ENCODE measurements around the gene RAB9A.
"Not testable (repeated sequence)": the region's sequence is repeated elsewhere in the genome, so short reads cannot be mapped to it uniquely, and the experiment has no call there.

Gene RAB9A, protein sequence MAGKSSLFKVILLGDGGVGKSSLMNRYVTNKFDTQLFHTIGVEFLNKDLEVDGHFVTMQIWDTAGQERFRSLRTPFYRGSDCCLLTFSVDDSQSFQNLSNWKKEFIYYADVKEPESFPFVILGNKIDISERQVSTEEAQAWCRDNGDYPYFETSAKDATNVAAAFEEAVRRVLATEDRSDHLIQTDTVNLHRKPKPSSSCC

DNA sequence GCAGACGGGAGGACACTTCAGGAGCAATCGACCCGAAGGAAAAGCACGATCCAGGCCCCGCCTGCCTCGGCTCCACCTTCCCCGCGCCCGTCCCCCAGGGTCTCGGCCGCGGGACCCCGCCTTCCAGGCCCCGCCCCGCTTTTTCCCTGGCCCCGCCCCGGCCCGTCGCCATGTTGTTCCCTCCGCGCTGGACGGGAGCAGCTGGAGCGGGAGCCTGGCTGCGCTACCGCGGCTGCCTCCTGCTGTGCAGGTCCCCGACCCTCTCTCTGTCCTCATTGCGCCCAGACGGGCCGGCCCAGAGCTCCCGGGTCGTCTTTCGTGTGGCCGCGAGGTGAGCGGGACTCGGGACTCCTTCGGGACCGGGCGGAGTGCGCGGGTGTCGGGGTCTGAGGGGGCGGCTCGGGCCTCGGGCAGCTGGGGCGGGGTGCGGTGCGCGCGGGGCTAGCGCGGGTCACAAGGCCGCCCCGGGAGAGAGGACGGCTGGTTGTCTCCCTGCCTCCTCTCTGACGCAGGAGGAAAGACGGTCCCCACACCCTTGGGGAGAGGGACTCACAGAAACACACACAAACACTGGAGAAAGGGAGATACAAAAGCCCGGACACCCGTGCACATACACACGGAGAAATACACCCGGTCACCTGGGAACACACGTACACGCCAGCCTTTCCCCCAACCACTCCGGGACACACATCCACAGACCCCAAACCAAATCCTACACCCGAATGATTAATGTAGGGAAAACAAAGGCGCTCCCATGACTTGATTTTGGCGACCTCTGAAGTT, at the start of gene RAB9A:
Gene RAB9A (plus strand): TSS at position 171 of the 783 bp plus-strand sequence. CDS start 19,619 bp downstream, outside the sequence.
- no peak for DNase-seq (ENCODE audit: low read depth)

DNA sequence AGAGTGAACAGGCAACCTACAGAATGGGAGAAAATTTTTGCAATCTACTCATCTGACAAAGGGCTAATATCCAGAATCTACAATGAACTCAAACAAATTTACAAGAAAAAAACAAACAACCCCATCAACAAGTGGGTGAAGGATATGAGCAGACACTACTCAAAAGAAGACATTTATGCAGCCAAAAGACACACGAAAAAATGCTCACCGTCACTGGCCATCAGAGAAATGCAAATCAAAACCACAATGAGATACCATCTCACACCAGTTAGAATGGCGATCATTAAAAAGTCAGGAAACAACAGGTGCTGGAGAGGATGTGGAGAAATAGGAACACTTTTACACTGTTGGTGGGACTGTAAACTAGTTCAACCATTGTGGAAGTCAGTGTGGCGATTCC, 47.2 kb upstream of the RAB9A start:
- not testable (repeated sequence) for DNase-seq (ENCODE audit: low read depth)

DNA sequence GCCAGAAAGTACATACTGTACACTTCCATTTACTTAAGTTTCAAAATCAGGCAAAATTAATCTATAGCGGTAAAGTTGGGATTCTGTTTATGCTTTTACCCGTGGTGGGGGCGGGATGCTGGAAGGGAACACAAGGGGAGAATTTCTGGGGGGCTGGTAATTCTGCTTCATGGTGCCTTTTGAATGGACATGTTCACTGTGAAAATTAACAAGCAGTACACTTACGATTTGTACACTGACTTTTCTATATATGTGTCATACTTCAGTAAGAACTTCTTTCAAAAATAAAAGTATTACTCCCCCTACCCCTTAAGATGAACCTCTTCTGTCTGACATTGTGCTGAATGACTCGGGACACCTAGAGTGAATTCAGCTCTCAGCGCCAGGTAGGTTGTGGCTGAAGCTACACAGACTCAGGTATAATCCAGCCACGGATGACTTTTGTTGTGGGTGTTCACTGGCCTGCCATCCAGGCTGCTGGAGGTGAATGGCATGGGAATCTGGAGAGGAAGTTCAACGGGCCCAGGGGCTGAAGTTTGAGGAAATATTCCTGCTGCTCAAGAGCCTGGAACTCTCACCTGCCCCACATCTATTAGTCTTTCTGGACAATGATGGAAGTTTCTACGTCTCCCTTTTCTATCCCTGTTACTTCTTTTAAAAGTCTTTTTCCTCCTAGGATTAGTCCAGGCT, 43.3 kb upstream of the RAB9A start:
- DNase-seq (ENCODE audit: low read depth): no peak

DNA sequence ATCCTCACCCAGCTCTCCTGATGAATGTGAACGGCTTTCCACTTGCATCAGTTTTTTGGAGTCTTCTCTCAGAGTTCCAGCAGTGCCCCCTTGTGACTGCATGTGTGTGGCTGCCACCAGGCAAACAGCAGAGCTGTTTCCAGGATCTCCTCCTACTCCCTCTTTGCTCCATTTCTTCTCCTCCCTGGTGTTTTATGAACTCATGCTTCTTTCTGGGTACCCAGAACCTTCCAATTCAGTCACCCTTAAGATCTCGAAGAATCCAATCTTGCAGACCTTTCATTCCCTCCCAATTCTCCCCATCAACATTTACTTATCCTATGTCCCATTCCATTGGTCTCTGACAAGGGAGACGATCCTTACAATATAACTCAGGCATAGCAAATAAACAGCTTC, 42.8 kb upstream of the RAB9A start:
- no peak for DNase-seq (ENCODE audit: low read depth)

DNA sequence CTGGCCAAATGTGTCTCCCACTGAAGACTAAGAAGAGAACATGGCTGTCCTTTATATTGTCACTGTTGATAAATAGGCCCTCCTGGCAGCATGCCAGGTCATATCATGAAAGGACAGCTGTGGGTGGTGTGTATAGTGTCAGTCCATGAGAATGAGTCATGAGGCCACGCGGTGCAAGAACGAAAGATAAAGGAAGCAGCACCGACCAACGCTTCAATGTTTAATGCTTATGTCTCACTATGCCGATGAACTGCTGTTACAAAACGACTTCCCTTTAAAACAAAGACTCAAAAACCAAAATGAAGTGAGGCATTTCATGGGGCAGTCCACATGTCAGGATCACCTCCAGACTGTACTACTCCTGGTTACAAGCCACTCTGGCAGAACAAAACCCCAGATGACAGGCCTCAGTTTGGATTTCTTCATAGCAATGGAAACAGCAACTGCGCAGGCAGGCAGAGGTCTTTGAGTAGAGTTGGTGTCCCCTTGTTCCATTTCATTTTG, 41.2 kb upstream of the RAB9A start:
- no peak for DNase-seq (ENCODE audit: low read depth)

DNA sequence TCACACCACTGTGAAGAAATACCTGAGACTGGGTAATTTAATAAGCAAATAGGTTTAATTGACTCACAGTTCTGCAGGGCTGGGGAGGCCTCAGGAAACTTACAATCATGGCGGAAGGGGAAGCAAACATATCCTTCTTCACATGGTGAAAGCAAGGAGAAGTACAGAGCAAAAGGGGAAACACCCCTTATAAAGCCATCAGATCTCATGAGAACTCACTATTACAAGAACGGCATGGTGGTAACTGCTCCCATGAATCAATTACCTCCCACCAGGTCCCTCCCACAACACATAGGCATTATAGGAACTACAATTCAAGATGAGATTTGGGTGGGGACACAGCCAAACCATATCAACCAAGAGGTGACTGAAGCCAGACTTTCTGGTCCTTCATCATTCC, 40.6 kb upstream of the RAB9A start:
- not testable (repeated sequence) for DNase-seq (ENCODE audit: low read depth)

DNA sequence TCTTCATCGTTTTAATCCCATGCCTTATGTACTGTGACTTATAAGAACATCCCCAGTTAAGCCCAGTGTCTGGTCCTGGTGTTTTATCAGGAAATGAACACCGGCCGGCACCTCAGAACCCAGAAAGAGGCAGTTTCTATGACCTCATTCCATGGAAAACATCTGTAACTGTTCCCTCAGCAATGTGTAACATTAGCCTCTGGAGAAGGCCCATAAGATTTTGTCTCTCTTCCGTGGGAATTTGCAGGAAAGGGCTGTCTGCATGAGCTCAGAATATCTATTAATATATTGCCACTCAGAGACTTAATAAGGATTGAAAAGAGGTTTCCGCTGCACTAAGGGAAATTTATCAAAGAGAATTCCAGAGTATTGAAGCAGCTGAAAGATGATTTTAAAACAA, 39.1 kb upstream of the RAB9A start:
- DNase-seq (ENCODE audit: low read depth): no peak

DNA sequence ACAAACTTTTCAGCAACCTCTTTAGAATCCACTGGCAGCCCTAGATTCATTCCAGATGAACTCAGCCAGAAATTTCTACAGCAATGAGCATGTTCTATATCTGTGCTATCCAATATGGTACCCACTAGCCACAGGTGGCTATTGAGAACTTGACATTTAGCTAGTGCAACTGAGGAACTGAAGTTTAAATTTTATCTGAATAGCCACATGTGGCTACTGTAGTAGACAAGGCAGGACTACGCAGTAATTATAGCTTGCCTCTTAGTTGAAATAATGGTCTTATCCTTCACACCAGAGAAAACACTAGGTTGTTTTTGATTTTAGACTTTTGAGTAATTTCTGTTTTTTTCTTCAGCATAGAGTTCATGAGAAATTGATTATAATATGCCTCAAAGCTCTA, 38.6 kb upstream of the RAB9A start:
- no peak for DNase-seq (ENCODE audit: low read depth)

DNA sequence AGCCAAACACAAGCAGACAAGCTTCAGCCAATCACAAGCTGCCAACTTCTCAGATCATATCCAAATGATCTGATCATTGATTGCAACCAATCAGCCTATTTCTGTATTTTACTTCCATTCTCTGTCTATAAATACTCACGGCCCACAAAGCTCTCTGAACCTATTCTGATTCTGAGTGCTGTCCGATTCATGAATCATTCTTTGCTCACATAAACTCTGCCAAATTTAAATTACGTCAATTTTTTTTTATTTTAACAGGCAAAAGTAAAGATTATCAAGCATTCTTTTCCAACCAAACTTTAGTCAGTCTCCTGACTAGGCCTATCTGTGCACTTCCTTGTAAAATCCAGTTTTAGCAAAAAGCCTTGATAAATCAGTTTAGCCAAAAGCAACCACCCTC, 37.8 kb upstream of the RAB9A start:
- DNase-seq (ENCODE audit: low read depth): no peak

DNA sequence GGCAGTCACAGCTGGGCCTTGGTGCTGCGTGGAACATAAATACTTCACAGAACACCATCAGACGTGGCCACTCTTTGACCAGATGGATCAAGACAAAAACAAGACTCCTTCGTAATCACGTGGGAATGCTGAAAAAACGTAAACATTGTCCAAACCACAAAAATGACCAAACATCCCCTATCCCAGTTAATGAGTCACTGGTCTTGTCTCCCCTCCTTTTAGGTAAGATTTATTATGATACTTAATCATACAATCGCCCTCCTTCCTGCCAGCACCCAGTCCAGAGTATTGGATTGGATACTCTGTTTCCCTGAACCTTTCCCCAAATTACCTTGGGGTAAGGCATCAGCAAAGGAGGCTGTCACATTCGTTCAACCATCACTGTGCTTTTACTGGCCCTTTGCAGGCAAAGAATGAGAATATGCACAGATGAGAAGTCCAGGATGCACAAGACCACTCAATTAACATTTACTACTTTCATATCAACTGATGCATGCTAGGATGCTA, 36.6 kb upstream of the RAB9A start:
- peak; percentile 88 for DNase-seq (ENCODE audit: low read depth)

DNA sequence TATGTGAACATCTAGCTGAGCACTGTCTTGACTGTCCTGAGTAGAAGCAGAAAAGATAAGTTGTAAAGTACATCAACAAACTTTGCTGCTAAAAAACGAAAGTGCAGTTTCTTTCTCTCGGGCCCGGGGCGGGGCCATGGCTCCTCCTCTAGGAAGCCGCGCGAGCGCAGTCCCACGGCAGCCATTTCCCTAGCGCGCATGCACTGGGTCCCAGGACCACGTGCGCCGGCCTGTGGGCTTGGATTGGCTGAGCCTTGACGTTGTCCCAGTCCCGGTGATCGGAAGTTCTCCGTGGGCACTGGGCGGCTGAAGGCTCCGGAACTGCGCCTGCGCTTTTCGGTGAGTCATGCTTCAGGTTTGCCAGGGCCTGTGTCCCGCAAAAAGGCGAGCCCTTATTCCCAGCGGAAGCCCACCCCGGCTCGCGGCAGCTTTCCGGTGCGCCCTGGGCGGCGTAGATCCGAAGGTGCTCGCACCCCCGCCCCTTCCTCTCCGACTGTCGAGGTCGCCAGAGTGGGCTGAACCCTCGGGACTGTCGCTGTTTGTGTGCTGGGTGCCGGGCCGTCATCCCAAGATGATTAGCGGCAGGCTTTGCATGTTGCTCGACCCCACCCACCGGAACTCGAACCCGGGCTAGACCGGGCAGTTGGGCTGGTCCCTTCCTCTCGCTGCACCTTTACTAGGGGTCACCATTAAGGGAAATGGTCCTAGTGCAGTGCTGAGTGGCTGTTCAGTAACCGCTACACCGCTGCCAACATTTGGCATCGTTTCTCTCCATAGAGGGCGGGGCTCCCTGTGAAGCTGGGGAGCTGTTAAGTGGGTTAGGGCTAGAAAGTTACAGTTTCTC, 35.9 kb upstream of the RAB9A start, which contains the start of gene TCEANC:
Gene TCEANC (plus strand): TSS at position 292 of the 844 bp plus-strand sequence. CDS start 9,368 bp downstream, outside the sequence.
- peak; percentile 92 for DNase-seq (ENCODE audit: low read depth)

DNA sequence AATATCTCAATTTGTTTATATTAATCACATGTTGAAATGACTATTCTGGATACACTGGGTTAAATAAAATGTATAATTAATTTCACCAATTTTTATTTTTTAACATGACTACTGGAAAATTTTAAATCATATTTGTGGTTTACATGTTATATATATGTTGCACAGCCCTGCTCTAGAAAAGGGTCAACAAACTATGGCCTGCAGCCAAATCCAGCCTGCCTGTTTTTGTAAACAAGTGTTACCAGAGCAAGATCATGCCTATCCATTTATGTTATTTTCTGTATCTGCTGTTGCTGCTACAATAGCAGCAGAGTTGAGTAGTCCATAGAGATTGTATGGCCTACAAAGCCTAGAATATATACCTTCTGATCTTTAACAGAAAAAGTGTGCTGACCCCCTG, 34.8 kb upstream of the RAB9A start:
- no peak for DNase-seq (ENCODE audit: low read depth)

DNA sequence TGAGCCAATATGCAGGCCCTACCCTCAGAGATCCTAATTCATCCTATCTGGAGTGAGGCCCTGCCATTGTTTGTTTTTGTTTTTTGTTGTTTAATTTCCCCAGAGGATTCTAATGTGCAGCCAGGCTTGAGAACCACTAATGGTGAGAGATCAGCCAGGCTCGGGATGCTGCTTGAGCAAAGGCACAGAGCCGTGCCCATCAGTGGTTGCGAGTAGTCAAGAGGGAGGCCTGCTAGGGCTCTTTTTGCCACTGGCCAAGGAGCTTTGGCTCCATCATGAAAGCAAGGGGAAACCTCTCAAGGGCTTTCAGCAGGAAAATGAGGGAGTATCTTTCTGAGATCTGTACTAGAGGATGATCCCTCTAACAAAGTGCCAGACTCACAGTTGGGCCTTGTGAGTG, 33.3 kb upstream of the RAB9A start:
- no peak for DNase-seq (ENCODE audit: low read depth)

DNA sequence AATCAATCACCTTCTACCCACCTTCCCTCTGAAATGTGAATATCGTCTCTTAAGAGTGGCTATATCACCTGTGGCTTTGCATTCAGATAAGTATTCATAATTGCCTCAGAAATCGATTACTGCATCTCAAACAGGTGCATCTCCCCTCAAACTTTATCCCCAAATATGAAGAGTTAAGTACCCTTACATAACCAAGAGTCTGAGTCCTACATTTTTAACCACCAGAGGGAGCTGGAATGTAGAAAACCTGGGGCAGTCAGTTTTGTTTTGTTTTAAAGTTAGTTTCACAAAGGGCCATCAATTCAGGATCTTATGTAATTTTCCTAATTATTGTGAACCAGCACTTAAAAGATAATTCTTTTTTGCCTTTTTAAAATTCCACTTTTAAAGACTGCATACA, 30.3 kb upstream of the RAB9A start:
- DNase-seq (ENCODE audit: low read depth): no peak

DNA sequence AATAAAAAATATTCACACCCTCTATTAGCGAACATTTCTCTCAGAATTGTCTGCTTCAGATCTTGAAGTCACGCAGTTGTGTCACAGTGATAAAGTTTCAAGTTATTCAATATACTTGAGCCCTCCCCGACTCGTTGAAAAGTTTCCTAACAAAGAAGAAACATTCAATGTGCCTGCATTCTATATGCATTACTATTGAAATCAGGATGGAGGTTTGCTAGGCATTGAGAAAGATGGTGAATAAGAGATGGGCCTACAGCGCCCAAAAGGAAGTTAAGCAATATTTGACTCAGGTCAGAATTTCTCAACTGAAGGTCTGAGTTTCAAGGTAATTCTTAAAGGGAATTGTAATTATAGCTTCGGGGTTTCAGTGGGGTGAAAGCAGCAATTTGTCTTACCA, 29.9 kb upstream of the RAB9A start:
- no peak for DNase-seq (ENCODE audit: low read depth)

DNA sequence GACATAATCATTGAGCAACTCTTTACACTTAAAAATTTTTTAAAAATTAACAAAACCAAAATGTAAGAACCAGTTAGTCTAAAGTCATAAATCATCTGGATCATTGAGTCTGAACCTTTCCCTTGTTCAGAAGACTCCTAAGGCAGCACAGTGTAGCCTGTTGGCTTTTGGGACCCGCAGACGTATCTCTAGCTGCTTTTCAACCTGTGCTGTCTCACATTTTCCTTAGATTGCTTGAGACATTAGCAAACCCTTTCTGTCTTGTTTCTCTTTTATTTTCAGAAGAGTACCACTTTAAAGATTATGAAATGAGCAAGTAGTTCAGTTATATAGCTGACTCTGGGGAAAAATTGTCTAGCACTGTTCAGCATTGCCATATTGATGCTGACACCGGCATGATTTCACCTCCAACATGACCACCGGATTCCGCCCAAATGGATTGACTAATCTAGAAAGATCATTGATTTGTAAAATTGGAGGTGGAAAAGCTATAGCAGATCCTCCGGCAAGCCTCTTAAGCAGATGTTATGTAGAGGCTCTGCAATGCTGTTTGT, 27.1 kb upstream of the RAB9A start:
- no peak for DNase-seq (ENCODE audit: low read depth)

DNA sequence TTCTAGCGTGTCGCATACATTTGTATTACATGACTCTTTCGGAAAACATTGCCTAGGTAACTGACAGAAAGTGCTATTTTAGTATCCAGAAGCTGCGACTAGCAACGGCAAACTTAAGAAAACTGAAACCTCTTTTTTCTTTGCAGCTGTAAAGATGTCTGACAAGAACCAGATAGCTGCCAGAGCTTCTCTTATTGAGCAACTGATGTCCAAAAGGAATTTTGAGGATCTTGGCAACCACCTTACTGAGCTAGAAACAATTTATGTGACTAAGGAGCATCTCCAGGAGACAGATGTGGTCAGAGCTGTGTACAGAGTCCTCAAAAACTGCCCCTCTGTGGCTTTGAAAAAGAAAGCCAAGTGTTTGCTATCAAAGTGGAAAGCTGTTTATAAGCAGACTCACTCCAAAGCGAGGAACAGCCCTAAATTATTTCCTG, 26.6 kb upstream of the RAB9A start:
- peak; percentile 91 for DNase-seq (ENCODE audit: low read depth)

DNA sequence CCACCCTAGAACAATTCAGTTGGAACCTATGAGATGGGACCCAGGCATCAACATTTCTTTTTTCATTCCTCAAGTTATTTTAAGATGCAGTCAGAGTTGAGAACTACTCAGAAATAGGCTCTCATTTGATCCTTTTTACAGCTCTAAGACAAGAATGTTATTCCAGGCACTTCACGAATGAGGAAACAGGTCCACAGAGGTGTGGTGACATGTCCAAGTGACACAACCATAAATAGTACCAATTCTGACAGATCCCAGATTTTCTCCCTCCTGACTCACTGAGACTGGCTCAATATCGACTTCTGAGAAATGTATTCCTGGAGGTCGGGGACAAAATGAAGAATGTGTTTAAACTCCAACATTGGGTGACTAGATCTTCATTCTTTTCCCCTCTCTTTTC, 24.9 kb upstream of the RAB9A start:
- no peak for DNase-seq (ENCODE audit: low read depth)

DNA sequence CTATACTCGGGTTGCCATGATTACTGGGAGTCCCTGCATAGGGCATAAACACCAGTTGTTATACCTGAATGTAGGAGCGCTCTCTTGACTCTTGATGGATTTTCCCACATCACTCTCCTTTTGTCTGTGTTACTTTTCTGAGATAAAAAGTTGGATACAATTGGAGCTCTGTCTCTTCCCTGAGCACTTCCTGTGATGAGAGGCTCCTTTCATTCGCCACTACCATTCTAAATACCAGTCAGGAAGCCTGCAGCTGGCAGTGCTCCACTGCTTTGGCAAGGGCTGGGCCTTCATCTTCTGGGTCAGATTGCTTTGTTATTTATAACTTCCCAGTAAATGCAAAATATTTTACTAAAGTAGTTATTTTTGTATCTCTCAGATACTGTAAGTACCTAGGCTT, 22.1 kb upstream of the RAB9A start:
- DNase-seq (ENCODE audit: low read depth): no peak

DNA sequence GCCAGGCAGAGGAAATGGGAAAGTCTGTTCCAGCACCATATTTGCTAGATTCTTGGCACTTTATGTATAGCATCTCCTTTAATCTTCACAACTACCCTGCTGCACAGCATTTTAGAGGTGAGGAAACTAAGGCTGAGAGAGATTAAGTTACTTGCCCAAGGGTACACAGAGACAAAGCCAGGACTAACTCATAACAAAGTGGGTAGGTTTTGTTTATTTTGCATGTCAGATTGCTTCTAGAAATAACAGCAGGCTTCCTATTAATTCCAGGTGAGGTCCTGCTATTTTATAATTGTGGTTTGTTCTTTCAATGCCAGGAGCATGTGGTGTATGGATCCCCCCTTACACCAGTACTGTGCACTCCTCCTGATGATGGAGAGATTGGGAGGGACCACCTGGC, 21.0 kb upstream of the RAB9A start:
- no peak for DNase-seq (ENCODE audit: low read depth)

DNA sequence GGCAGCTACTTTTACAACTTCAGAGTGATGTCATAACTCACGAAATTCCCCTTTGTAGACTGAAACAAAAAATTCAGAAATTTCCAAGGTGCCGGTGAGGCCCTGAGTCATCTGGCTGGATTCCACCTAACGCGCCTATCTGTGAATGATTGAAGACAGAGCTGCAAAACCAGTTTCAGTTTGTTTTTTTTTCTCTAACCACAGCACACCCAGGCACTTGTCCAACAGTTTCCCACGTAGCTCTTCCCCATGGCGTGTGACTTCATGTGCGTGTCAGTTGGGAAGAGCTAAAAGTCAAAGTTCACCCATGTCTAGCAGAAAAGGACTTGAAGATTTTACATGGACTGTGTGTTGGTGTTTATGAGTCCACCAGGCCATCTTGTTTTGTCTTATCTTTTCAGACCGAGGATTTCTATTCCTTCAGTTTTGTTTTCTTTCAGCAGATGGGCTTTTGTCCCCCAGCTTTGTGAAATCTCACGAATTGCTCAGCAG, 19.6 kb upstream of the RAB9A start:
- peak; percentile 94 for DNase-seq (ENCODE audit: low read depth)

All from GM04503 (cell line).